Effector memory CD4-positive, alpha-beta T cell (primary cell): ENCODE data around the gene RALGPS1.

Source experiments
- DNase-seq, 3 donors: peaks; one replicate each; pipeline ENCODE4 v3.0.0-alpha.2; 2020
- H3K27ac ChIP-seq: 2 replicates; pipeline ENCODE4 v1.7.0; 2013; ENCODE audit warnings: mild to moderate bottlenecking, low read length, moderate library complexity; ENCODE audit not compliant: insufficient read depth, poor library complexity, severe bottlenecking
- H3K27me3 ChIP-seq: replicated peaks from 2 replicates; pipeline ENCODE4 v1.7.0; 2013; ENCODE audit warnings: mild to moderate bottlenecking, low read length; ENCODE audit not compliant: insufficient read depth, control insufficient read depth, poor library complexity, severe bottlenecking
- H3K36me3 ChIP-seq: 2 replicates; pipeline ENCODE4 v1.7.0; 2013; ENCODE audit warnings: mild to moderate bottlenecking, low read length, moderate library complexity; ENCODE audit not compliant: control insufficient read depth, insufficient read depth
- H3K4me1 ChIP-seq: 2 replicates; pipeline ENCODE4 v1.7.0; 2013; ENCODE audit warnings: low read length, mild to moderate bottlenecking; ENCODE audit not compliant: control insufficient read depth, insufficient read depth, poor library complexity, severe bottlenecking
- H3K4me3 ChIP-seq: 2 replicates; pipeline ENCODE4 v1.7.0; 2013; ENCODE audit warnings: low read length, low read depth, mild to moderate bottlenecking; ENCODE audit not compliant: insufficient read depth, poor library complexity, severe bottlenecking
- H3K9me3 ChIP-seq: 2 replicates; pipeline ENCODE4 v1.7.0; 2013; ENCODE audit warnings: mild to moderate bottlenecking, low read length, moderate library complexity; ENCODE audit not compliant: control insufficient read depth

RALGPS1 gene

GRCh38 chr9:127102788-127103187 lies 188.2 kb downstream of the RALGPS1 start:
- no peaks in the 10 kb centered on the region for H3K27me3 ChIP-seq
- H3K27ac ChIP-seq: no peak overlapping the region
- H3K4me1 ChIP-seq: no peaks in the 10 kb centered on the region

DNA sequence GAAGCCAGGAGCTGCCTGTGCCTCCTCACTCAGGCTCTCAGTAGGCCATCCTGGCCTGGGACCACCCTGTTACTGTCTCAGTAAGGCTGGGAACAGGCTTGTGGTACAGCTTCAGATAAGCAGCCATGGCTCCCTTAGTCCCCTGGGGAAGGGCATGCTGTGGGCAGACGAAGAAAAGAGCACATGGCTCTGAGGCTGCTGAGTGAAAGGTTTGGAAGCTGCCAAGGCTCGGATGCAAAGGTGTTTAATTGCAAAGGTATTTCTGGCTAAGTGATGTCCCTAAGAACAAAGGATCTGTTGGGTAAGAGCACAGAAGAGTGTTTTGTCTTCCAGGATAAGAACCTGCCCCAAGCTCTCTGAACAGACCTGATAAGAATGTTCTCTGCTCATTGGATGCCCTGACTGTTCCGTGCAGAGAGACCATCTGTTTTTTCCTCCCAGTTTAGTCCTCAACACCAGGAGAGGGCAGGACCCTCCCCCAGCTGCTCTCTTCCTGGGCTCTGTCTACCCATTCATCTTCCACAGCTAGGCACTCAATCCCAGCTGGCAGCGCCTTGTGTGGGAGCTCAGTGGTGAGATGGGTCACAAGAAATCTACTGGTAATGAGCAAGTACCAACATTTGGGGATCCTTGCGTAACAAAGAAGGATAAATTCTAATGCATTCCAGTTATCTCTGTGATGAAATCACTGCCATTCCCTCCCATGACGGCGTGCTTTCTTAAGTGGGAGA lies 190.2 kb downstream of the RALGPS1 start:
- no peaks in the 10 kb centered on the region for H3K9me3 ChIP-seq
- no peak for DNase-seq
- H3K27me3 ChIP-seq: no peaks in the 10 kb centered on the region
- no peak overlapping the region for H3K27ac ChIP-seq
- H3K4me1 ChIP-seq: no peaks in the 10 kb centered on the region
- no peaks in the 10 kb centered on the region for H3K36me3 ChIP-seq
- no peak overlapping the region for H3K4me3 ChIP-seq

More at GRCh38 chr9:127102788-127103187, 188.2 kb downstream of the RALGPS1 start:
- H3K9me3 ChIP-seq: no peaks in the 10 kb centered on the region
- no peak overlapping the region for H3K4me3 ChIP-seq
- no peaks in the 10 kb centered on the region for H3K36me3 ChIP-seq
- no peak for DNase-seq

- Histone ChIP-seq H3K27ac (no peak overlapping the region), H3K36me3 (no peaks in the 10 kb centered on the region), H3K9me3 (no peaks in the 10 kb centered on the region), H3K27me3 (no peaks in the 10 kb centered on the region), H3K4me1 (no peaks in the 10 kb centered on the region), H3K4me3 (no peak overlapping the region)
- no peak for DNase-seq
These were observed 191.4 kb downstream of the RALGPS1 start for GRCh38 chr9:127105805-127106465.

GRCh38 chr9:127106466-127106855 lies 191.9 kb downstream of the RALGPS1 start:
- no peak for DNase-seq
- Histone ChIP-seq H3K27ac (no peak overlapping the region), H3K9me3 (no peaks in the 10 kb centered on the region), H3K4me1 (no peaks in the 10 kb centered on the region), H3K27me3 (no peaks in the 10 kb centered on the region), H3K36me3 (no peaks in the 10 kb centered on the region), H3K4me3 (no peak overlapping the region)

DNA sequence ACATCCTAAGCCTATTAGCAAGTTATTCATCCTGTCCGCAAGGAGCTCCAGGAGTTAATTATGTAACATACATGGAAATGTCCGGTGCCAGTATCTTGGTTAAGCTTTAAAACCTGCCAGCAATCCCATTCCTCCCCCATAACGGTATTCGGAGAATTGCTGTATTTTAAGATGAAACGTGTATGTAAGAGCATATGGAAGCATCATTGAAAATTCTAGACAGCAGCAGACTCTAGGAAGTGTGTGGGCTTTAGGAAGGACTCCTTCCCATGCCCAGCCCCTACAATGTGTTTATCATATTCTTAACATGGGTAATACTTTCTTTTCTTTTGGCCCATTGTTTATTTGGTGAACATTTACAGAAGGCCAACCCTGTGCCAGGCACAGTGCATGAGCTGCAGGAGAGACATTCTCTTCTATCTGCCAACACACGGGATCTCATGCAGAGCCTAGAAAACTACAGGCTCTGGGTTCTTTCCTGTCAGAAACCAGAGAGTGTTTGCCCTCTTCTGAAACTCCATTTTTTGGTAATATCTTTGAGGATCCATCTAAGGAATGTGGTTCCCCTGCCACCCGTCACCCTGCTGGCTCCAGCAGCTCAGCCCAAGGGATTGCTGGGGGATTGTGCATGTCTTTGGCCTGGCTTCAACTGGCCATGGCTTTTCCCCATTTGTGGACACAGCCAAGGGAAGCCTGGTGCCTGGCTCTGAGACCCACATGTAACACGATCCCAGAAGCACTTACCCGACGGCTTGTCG lies 192.8 kb downstream of the RALGPS1 start:
- Histone ChIP-seq H3K4me3 (no peak overlapping the region), H3K9me3 (no peaks in the 10 kb centered on the region), H3K27ac (no peak overlapping the region), H3K4me1 (no peaks in the 10 kb centered on the region), H3K27me3 (no peaks in the 10 kb centered on the region), H3K36me3 (no peaks in the 10 kb centered on the region)
- DNase-seq: no peak

DNA sequence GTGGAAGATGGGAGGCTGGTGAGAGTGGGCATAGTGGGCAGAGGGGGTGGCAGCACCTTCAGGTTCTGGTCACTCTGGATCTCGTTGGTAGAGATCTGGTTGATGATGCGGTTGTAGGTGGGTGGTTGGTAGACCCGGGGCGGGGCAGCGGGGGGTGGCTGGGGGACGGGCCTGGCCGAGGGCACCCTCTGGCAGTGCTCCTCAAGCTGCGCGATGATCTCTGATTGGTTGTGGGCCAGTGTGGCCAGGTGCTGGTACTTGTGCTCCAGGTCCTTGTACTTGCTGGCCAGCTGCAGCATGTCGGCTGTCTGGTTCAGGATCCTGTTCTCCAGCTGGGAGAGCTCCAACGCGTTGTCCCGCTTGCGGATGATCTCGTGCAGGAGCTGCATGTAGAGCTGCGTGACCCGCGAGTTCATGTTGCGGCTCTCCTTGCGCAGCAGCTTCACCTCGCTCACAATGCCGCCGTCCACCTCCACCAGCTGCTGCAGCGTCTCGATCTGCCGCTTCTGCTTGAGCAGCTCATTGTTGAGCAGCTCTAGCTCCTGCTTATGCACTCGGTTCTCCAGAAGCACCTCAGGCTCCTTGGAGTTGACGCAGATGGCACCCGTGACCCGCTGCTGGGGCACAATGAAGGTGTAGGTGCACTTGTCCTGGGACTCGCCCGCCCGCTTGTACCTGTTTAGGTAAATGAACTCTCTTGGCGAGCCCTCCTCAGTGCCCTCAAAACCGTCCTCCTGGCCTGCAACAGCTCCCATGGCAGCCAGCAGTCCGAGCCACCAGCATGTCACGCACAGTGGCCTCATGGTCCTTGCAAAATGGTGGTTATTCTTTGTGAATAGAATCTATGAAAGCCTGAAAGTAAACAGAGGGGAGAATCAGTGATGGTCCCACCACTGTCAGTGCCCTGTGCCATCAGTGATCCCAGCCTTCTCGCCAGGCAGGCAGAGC lies 193.6 kb downstream of the RALGPS1 start:
- Histone ChIP-seq H3K27ac (no peak overlapping the region), H3K4me1 (no peaks in the 10 kb centered on the region), H3K4me3 (no peak overlapping the region), H3K36me3 (no peaks in the 10 kb centered on the region), H3K27me3 (no peaks in the 10 kb centered on the region), H3K9me3 (no peaks in the 10 kb centered on the region)
- no peak for DNase-seq

GRCh38 chr9:127109212-127109711 lies 194.7 kb downstream of the RALGPS1 start:
- Histone ChIP-seq H3K36me3 (no peaks in the 10 kb centered on the region), H3K4me3 (no peak overlapping the region), H3K4me1 (no peaks in the 10 kb centered on the region), H3K27me3 (no peaks in the 10 kb centered on the region), H3K9me3 (no peaks in the 10 kb centered on the region), H3K27ac (no peak overlapping the region)
- no peak for DNase-seq

DNA sequence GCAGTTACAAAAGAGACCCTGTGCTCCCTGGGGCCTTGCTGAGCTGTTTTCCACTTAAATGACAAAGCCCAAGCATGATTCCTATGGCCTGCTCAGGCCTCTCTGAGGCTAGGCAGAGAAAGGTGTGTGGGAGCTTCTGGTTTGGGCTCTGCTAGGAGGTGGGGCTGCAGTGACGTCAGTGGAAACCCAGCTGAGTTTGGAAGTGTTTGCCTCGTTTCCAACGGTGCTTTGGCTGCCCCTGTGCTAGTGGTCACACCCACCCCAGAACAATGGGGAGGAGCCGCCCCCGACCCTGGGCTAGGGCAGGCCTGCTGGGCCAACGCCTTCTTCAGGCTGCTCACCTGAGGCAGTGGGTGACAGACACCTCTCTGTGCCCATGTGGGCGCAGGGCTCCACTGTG lies 197.5 kb downstream of the RALGPS1 start:
- no peak for DNase-seq
- Histone ChIP-seq H3K9me3 (no peaks in the 10 kb centered on the region), H3K4me3 (no peak overlapping the region), H3K4me1 (peaks cover 9% of the 10 kb centered on the region), H3K27me3 (no peaks in the 10 kb centered on the region), H3K27ac (no peak overlapping the region), H3K36me3 (no peaks in the 10 kb centered on the region)

DNA sequence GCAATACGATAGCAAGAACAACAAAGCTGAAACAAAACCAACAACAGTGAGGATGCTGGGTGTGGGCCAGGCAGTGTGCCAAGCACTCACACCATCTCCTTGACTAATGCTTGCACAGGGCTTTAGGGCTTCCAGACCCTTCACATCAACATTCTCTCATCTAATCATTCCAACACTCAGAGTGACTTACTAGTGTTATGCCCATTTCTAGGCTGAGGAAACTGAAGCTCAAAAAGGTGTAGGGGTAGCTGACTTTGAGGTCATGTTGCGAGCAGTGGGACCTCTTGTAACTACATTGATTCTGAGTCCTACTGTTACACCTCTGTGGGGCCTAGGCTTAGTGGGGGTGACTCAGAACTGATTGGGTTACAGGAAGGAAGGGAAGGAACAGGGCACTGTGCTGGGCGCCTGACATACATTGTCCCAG lies 198.2 kb downstream of the RALGPS1 start:
- H3K4me1 ChIP-seq: peaks cover 9% of the 10 kb centered on the region
- H3K27ac ChIP-seq: no peak overlapping the region

More for the DNA sequence above, 198.2 kb downstream of the RALGPS1 start:
- no peak overlapping the region for H3K4me3 ChIP-seq
- H3K9me3 ChIP-seq: no peaks in the 10 kb centered on the region
- DNase-seq: no peak
- no peaks in the 10 kb centered on the region for H3K27me3 ChIP-seq
- H3K36me3 ChIP-seq: no peaks in the 10 kb centered on the region
